NCI-H345 (cell line): Measurements from ENCODE around the gene HSD17B12.
"Not testable (repeated sequence)": the region's sequence is repeated elsewhere in the genome, so short reads cannot be mapped to it uniquely, and the experiment has no call there.

ENCODE experiments used
- DNase-seq: peaks from one replicate; lab custom pipeline; 2025; lab: John Stamatoyannopoulos, UW

The HSD17B12 gene

DNA sequence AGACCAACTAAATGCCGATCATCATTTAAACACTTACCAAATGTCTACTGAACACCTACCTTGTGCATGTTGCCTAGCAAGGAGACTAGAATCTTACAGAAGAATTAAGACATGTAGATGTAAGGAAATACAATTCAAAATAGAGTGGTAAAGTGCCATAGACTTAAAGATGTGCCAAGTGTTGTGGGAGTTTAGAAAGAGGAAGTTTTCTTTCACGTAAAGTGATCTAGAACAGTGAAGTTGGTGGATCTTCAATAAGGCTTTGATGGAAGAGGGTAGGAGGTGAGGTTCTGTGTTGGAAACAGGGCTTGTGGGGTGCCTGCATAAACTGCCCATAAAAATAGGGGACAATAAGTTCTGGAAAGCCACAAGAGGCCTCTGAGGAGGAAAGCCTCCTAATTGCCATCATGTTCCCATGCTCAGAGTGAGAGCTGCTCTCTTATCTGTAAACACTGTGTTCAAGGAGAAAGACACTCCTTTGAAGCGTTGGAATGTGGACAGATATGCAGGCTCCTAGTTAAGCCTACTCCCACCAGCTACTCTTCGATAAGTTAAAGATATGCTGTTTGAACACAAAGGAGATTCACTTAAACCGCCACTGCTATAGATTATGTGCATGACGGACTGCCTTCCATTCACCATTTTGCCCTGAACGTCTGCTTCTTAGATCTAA lies 66.7 kb downstream of the HSD17B12 start:
- no peak for DNase-seq

DNA sequence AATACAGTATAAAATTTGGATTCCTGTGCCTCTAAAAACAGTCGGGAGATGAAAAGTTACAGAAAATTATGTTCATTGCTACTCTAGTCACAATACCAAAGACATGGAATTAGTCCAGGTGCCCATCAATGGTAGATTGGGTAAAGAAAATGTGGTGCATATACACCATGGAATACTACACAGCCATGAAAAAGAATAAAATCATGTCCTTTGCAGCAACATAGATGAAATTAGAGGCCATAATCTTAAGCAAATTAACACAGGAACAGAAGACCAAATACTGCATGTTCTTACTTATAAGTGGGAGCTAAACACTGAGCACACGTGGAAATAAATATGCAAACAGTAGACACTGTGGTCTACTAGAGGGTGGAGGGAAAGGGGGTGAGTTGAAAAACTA lies 67.6 kb downstream of the HSD17B12 start:
- DNase-seq, result no peak

DNA sequence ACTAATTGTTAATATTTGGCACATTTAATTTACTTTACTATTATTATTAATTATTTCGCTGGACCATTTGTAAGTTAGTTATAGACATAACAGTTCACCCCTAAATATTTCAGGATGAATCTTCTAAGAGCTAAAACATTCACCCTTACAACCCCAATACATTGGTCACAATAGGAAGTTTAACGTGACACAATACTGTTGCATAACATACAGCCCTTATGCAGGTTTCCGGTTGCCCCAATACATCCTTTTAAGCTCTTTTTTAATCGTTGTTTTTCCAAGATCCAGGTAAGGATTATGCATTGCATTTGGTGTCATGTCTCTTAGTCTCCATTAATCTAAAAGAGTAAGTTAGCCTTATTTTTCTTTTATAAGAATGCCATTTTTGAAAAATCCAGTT lies 71.2 kb downstream of the HSD17B12 start:
- no peak for DNase-seq

GRCh38 chr11:43756575-43756974 lies 76.0 kb downstream of the HSD17B12 start:
- no peak for DNase-seq

- no peak for DNase-seq
These were observed 78.4 kb downstream of the HSD17B12 start for GRCh38 chr11:43758927-43759326.

DNA sequence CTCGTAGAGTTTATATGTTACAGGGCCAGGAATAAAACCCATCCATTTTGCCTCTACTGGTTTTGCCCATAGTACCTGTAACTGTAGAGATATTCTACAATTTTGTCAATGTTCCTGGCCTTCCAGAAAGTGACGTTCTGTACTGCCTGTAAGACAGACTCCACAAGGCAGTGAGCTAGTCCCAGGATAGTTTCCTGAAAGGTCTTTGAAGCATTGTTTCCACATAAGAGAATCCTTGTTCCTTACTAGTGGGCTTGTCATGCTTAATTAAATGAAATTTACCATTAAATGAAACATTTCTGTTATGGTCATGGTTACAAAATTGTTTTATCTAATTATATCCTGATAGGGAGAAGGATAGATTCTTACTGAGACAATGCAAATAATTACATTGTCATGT lies 80.4 kb downstream of the HSD17B12 start:
- no peak for DNase-seq

DNA sequence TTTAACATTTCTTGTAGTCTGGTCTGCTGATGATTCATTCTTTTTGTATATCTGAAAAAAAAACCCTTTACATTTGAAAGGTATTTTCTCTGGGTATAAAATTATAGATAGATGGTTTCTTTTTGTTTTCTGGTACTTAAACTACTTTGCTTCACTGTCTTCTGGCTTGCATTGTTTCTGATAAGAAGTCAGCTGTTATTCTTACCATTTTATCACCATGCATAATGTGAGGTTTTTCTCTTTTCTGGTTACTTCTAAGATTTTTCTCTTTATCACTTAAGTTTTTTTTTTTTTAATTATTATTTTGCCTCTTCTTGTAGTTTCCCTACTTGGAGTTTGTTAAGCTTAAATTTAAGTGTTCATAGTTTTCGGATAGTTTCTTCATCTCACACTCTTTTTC lies 84.7 kb downstream of the HSD17B12 start:
- DNase-seq, result no peak

DNA sequence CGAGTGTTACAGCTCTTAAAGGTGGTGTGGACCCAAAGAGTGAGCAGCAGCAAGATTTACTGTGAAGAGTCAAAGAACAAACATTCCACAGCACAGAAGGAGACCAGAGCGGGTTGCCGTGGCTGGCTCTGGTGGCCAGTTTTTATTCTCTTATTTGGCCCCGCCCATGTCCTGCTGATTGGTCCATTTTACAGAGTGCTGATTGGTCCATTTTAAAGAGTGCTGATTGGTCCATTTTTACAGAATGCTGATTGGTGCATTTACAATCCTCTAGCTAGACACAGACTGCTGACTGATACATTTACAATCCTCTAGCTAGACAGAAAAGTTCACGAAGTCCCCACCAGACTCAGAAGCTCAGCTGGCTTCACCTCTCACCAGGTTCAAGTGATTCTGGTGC lies 88.1 kb downstream of the HSD17B12 start:
- DNase-seq, result not testable (repeated sequence)

- no peak for DNase-seq
These were observed 89.6 kb downstream of the HSD17B12 start for GRCh38 chr11:43770173-43770572.

DNA sequence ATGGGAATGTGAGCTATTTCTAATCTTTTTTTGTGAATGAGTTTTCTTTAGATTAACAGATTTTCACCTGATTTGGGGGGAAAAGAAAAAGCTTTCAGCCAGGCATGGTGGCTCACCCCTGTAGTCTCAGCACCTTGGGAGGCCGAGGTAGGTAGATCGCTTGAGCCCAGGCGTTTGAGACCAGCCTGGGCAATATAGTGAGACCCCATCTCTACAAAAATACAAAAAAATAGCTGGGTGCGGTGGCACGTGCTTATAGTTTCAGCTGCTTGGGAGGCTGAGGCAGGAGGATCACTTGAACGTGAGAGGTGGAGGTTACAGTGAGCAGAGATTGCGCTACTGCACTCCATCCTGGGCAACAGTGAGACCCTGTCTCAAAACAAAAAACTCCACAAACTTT lies 92.2 kb downstream of the HSD17B12 start:
- no peak for DNase-seq

DNA sequence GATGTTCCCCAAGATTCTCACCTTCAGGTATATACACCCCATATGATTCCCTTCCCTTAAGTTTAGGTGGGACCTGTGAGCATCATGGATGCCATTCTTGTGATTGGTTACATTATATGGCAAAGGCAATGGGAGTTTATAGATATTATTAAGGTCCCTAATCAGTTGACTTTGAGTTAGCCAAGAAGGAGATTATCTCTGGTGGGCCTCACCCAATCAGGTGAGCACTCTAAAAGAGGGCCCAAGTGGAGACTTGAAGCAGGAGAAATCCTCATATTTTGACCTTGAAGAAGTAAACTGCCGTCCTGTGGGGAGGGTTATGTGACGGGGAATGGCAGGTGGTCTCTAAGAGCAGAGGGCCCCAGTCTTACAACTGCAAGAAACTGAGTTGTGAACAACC lies 94.2 kb downstream of the HSD17B12 start:
- no peak for DNase-seq

GRCh38 chr11:43779306-43779705 lies 98.8 kb downstream of the HSD17B12 start:
- no peak for DNase-seq

DNA sequence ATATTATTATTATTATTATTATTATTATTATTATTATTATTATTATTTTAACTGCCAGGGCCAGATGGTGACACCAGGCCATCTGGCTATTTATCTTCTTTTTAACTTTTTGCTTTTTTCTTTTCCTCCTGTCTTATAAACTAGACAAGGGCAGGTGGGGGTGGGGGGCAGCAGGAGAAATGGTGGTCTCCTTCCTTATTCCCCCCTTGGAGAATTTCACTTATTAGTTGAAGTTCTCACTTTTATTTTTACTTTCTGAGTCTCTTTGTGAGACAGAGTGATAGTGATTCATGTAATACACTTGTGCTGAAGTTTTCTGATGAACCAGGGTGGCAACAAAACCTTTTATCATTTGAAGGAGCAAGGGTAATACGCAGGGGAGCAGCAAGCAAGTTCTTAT lies 103.8 kb downstream of the HSD17B12 start:
- DNase-seq, result no peak

DNA sequence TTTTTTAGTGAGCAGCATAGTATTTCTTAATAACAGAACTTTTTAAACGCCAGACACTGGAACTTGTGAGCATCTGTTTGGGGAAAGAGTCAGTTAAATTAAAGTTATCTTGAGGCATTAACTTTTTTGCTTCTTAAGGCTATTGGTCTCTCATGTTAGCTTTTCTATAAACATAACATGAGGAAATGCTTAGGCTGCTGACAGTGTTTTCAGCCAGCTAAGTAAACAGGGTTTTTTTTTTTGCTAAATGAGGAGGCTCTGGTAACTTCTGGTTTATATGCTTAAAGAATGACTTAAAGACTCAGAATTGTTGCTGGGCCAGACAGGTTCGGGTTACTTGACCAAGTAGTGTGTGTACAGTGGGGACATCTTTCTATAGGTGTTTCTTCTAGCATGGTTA lies 104.3 kb downstream of the HSD17B12 start:
- DNase-seq, result no peak

DNA sequence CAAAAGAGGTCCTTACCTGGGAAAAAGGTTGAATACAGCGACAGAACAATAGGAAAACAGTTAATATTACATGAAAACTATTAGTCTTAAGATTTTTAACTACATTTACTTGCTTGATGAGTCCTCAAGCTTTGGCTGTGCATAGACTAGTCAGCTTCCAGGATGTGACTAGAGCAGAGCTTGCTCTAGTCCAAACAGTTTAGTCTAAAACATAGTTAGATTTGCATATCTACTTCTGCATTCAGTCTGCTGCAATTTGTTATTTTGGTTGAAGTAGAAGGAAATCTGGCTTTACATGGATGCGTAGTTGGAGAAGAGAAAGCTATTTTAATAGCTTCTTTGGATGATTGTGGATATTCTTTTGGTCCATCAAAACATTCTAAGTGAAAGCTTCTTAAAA lies 104.8 kb downstream of the HSD17B12 start:
- no peak for DNase-seq

GRCh38 chr11:43786016-43786415 lies 105.5 kb downstream of the HSD17B12 start:
- DNase-seq, result no peak

- DNase-seq, result no peak
These were observed 107.3 kb downstream of the HSD17B12 start for GRCh38 chr11:43787824-43788223.

DNA sequence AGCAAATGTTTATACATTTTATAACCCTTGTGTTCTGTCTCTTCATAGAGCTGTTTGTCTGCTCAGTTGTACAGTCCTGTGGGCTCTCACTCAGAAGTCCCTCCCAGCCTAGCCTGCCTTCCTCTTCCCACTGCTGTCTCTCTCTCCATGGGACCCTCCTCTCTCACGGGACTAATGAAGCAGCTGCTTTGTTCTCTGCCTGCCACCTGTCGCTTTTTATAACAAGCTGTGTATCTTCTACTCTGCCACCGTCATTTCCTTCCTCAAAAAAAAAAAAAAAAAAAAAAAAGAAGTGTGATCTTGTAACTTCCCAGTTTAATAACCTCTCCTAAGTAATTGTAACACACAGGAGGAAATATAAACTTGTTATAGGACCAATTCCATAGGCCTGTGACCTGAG lies 107.9 kb downstream of the HSD17B12 start:
- no peak for DNase-seq

GRCh38 chr11:43789700-43790443 lies 109.3 kb downstream of the HSD17B12 start:
- DNase-seq, result no peak

- no peak for DNase-seq
These were observed 109.9 kb downstream of the HSD17B12 start for GRCh38 chr11:43790444-43790794.

GRCh38 chr11:43797337-43797736 lies 116.8 kb downstream of the HSD17B12 start:
- DNase-seq, result no peak

- no peak for DNase-seq
These were observed 117.3 kb downstream of the HSD17B12 start for GRCh38 chr11:43797866-43798265.

- no peak for DNase-seq
These were observed 122.0 kb downstream of the HSD17B12 start for GRCh38 chr11:43802509-43802908.

DNA sequence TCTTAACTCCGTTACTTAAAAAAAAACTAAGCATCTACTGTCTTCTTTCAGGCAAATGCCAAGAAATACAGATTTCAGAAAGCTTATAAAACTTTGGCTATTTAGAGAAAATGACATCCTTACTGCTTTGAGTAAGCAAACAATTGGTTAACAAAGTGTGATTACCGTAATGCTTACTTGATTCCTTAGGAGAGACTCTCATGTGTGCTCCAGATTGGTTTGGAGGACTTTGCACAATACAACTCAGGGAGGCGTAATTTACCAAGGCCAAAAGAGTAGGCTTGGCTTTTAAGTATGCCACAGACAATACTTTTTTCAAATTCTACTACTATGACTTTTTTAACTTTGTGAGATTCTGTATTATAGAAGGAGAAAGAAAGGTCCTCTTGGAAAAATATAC lies 123.2 kb downstream of the HSD17B12 start:
- no peak for DNase-seq
